HEK293 (cell line): ENCODE results near the gene SLC12A3.

Source experiments
- CTCF ChIA-PET: fragments of 350-600 bp; formaldehyde crosslinking; extraction: SDS; loops from one replicate; lab custom pipeline; 2021; ENCODE audit warnings: antibody characterized with exemption; lab: Yijun Ruan, JAX
- POLR2A ChIA-PET: fragments of 300-600 bp; formaldehyde crosslinking; extraction: SDS; loops from one replicate; lab custom pipeline; 2020; ENCODE audit warnings: antibody characterized with exemption, inconsistent platforms; lab: Yijun Ruan, JAX
- H3K27ac ChIP-seq: fragments of 200-500 bp; sonication (Bioruptor generic); 2 replicates; pipeline ENCODE4 v1.5.1; 2014; ENCODE audit warnings: low read depth, low read length, control low read depth, inconsistent platforms; ENCODE audit errors: extremely low read depth
- H3K36me3 ChIP-seq, 2 experiments: fragments of 200-500 bp in 1 of 2; sonication (Bioruptor generic) in 1 of 2; 1 replicate in 1 of 2; 2 replicates in 1 of 2; pipeline ENCODE4 v1.5.1; 2014 to 2017; ENCODE audit warnings: inconsistent platforms in 2 of 2, low read length in 2 of 2; ENCODE audit not compliant: control insufficient read depth in 2 of 2, insufficient read depth in 1 of 2
- H3K4me1 ChIP-seq: fragments of 200-500 bp; sonication (Bioruptor generic); 2 replicates; pipeline ENCODE4 v1.5.1; 2014; ENCODE audit warnings: mild to moderate bottlenecking, low read length, inconsistent platforms; ENCODE audit not compliant: control insufficient read depth, insufficient read depth
- H3K4me3 ChIP-seq: 2 replicates; pipeline ENCODE4 v1.5.1; 2011; ENCODE audit warnings: low read depth, mild to moderate bottlenecking, control low read depth, low read length, moderate library complexity
- H3K9me3 ChIP-seq: fragments of 200-500 bp; sonication (Bioruptor generic); 2 replicates; pipeline ENCODE4 v1.5.1; 2014; ENCODE audit warnings: low read depth, low read length, inconsistent platforms; ENCODE audit not compliant: control insufficient read depth, insufficient read depth
- EGR2 ChIP-seq: fragments of 450-650 bp; formaldehyde crosslinking; IDR thresholded peaks from 2 replicates; pipeline ENCODE4 v1.5.1; 2016; ENCODE audit warnings: low read depth, missing biosample characterization, missing genetic modification characterization
- ELK4 ChIP-seq: IDR thresholded peaks from 2 replicates; pipeline ENCODE4 v1.6.1; 2011; ENCODE audit warnings: mild to moderate bottlenecking, low read depth, low read length, borderline replicate concordance
- HOXD13 ChIP-seq: sonication (generic); formaldehyde crosslinking; IDR thresholded peaks from 2 replicates; pipeline ENCODE4 v1.8.0; 2022; ENCODE audit warnings: missing genetic modification reagents, borderline replicate concordance
- OSR2 ChIP-seq: fragments of 450-650 bp; formaldehyde crosslinking; IDR thresholded peaks from 2 replicates; pipeline ENCODE4 v1.5.1; 2016; ENCODE audit warnings: missing biosample characterization, missing genetic modification characterization
- SCRT1 ChIP-seq: fragments of 450-650 bp; formaldehyde crosslinking; IDR thresholded peaks from 2 replicates; pipeline ENCODE4 v1.5.1; 2016; ENCODE audit warnings: missing biosample characterization, missing genetic modification characterization, borderline replicate concordance
- TRIM28 ChIP-seq: IDR thresholded peaks from 2 replicates; pipeline ENCODE4 v1.6.1; 2011; ENCODE audit warnings: low read length, control low read depth, borderline replicate concordance
- ZBTB10 ChIP-seq: fragments of 450-650 bp; formaldehyde crosslinking; IDR thresholded peaks from 2 replicates; pipeline ENCODE4 v1.5.1; 2016; ENCODE audit warnings: missing biosample characterization, missing genetic modification characterization
- ZBTB44 ChIP-seq: fragments of 450-650 bp; IDR thresholded peaks from 2 replicates; pipeline ENCODE4 v1.5.1; 2018; ENCODE audit warnings: missing biosample characterization, mild to moderate bottlenecking, missing genetic modification characterization
- ZBTB49 ChIP-seq: fragments of 450-650 bp; formaldehyde crosslinking; IDR thresholded peaks from 2 replicates; pipeline ENCODE4 v1.5.1; 2016; ENCODE audit warnings: missing biosample characterization, missing genetic modification characterization, low read depth
- ZBTB8A ChIP-seq: fragments of 450-650 bp; formaldehyde crosslinking; IDR thresholded peaks from 2 replicates; pipeline ENCODE4 v1.5.1; 2016; ENCODE audit warnings: missing biosample characterization, missing genetic modification characterization
- ZFP3 ChIP-seq: fragments of 450-650 bp; formaldehyde crosslinking; IDR thresholded peaks from 2 replicates; pipeline ENCODE4 v1.5.1; 2016; ENCODE audit warnings: low read depth, missing biosample characterization, missing genetic modification characterization
- ZFP69B ChIP-seq: fragments of 450-650 bp; formaldehyde crosslinking; IDR thresholded peaks from 2 replicates; pipeline ENCODE4 v1.5.1; 2016; ENCODE audit warnings: missing biosample characterization, missing genetic modification characterization
- ZIC2 ChIP-seq: fragments of 450-650 bp; formaldehyde crosslinking; IDR thresholded peaks from 2 replicates; pipeline ENCODE4 v1.5.1; 2016; ENCODE audit warnings: missing biosample characterization, missing genetic modification characterization
- ZNF311 ChIP-seq: fragments of 450-650 bp; formaldehyde crosslinking; IDR thresholded peaks from 2 replicates; pipeline ENCODE4 v1.5.1; 2017; ENCODE audit warnings: missing biosample characterization, missing genetic modification characterization, borderline replicate concordance
- ZNF433 ChIP-seq: fragments of 450-650 bp; formaldehyde crosslinking; IDR thresholded peaks from 2 replicates; pipeline ENCODE4 v1.5.1; 2016; ENCODE audit warnings: missing biosample characterization, missing genetic modification characterization, low read depth
- ZNF518A ChIP-seq: fragments of 450-650 bp; formaldehyde crosslinking; conservative IDR thresholded peaks from 2 replicates; pipeline ENCODE4 v1.5.1; 2016; ENCODE audit warnings: low read depth, missing biosample characterization, missing genetic modification characterization
- ZNF521 ChIP-seq: fragments of 450-650 bp; formaldehyde crosslinking; IDR thresholded peaks from 2 replicates; pipeline ENCODE4 v1.5.1; 2017; ENCODE audit warnings: missing biosample characterization, mild to moderate bottlenecking, missing genetic modification characterization
- ZNF548 ChIP-seq: fragments of 450-650 bp; formaldehyde crosslinking; IDR thresholded peaks from 2 replicates; pipeline ENCODE4 v1.5.1; 2016; ENCODE audit warnings: missing biosample characterization, missing genetic modification characterization
- ZNF585B ChIP-seq: fragments of 450-650 bp; formaldehyde crosslinking; IDR thresholded peaks from 2 replicates; pipeline ENCODE4 v1.5.1; 2016; ENCODE audit warnings: missing biosample characterization, missing genetic modification characterization
- ZNF623 ChIP-seq: fragments of 450-650 bp; formaldehyde crosslinking; IDR thresholded peaks from 2 replicates; pipeline ENCODE4 v1.5.1; 2016; ENCODE audit warnings: missing biosample characterization, missing genetic modification characterization
- ZNF701 ChIP-seq: fragments of 450-650 bp; formaldehyde crosslinking; IDR thresholded peaks from 2 replicates; pipeline ENCODE4 v1.5.1; 2016; ENCODE audit warnings: missing biosample characterization, missing genetic modification characterization
- ZSCAN18 ChIP-seq: fragments of 450-650 bp; formaldehyde crosslinking; IDR thresholded peaks from 2 replicates; pipeline ENCODE4 v1.5.1; 2016; ENCODE audit warnings: missing biosample characterization, missing genetic modification characterization

Gene SLC12A3

GRCh38 chr16:56841659-56842058 is 23.3 kb upstream of the SLC12A3 start (continued):
- TF ChIP-seq ZNF518A, result no peak
- no peak for TF ChIP-seq ZBTB49 (tag by site-specific recombination)
- no peak for TF ChIP-seq TRIM28
- no peak for TF ChIP-seq ZSCAN18 (tag by site-specific recombination)
- TF ChIP-seq ZNF311 (tag by site-specific recombination), result no peak
- TF ChIP-seq ZBTB8A (tag by site-specific recombination), result no peak
- no peak for TF ChIP-seq HOXD13 (CRISPR knock-in tag)
- TF ChIP-seq EGR2, result no peak
- TF ChIP-seq ZFP69B, result no peak
- TF ChIP-seq ZIC2 (tag by site-specific recombination), result no peak
- TF ChIP-seq ZNF521 (tag by site-specific recombination), result no peak
- TF ChIP-seq SCRT1, result no peak
- TF ChIP-seq ZBTB44, result no peak

GRCh38 chr16:56842133-56842532 is 22.9 kb upstream of the SLC12A3 start:
- Histone ChIP-seq H3K9me3 (no peaks in the 10 kb centered on the region), H3K4me3 (no peak overlapping the region), H3K4me1 (no peaks in the 10 kb centered on the region), H3K36me3 (peaks cover 15 to 82% of the 10 kb centered on the region in 2 experiments; a peak in 2 of 3 replicates), H3K27ac (no peak overlapping the region)
- POLR2A ChIA-PET, result interaction anchor here (1.7 kb wide), 1 partner anchor 11 kb away, joined by 4 read pairs; no protein-coding TSS in a partner anchor
- CTCF ChIA-PET, result interaction anchor here (0.6 kb wide), 1 partner anchor 9 kb away, joined by 3 read pairs; no protein-coding TSS in a partner anchor
- TF ChIP-seq EGR2 (no peak), OSR2 (tag by site-specific recombination) (no peak), ZNF623 (tag by site-specific recombination) (no peak), ZBTB10 (tag by site-specific recombination) (no peak), ZFP3 (tag by site-specific recombination) (no peak), ZNF433 (tag by site-specific recombination) (no peak), ELK4 (no peak), ZNF585B (no peak), ZNF701 (tag by site-specific recombination) (no peak), ZNF548 (tag by site-specific recombination) (no peak)
